DND-41 (cell line): ENCODE data around the gene DOCK6.

Experiments used
- ATAC-seq: fragments of 200-7000 bp; cut with Tn5 transposase; 3 replicates; pipeline ENCODE4 v1.9.1; 2021; ENCODE audit warnings: low read depth; ENCODE audit not compliant: insufficient read depth
- DNase-seq: peaks from one replicate; pipeline ENCODE4 v3.0.0-alpha.2; 2020
- H2AFZ ChIP-seq: 2 replicates; pipeline ENCODE4 v1.6.0; 2012; ENCODE audit warnings: low read depth, low read length
- H3K27ac ChIP-seq: 2 replicates; pipeline ENCODE4 v1.5.1; 2012; ENCODE audit warnings: low read length, inconsistent platforms
- H3K27me3 ChIP-seq: fragments of 200-600 bp; sonication (generic); 2 replicates; pipeline ENCODE4 v1.6.0; 2012; ENCODE audit warnings: low read length, mild to moderate bottlenecking, inconsistent platforms; ENCODE audit not compliant: insufficient read depth, poor library complexity
- H3K36me3 ChIP-seq: 2 replicates; pipeline ENCODE4 v1.5.1; 2012; ENCODE audit warnings: low read length, inconsistent platforms; ENCODE audit not compliant: insufficient read depth
- H3K4me1 ChIP-seq: 2 replicates; pipeline ENCODE4 v1.5.1; 2012; ENCODE audit warnings: mild to moderate bottlenecking, low read length; ENCODE audit not compliant: insufficient read depth
- H3K4me2 ChIP-seq: 2 replicates; pipeline ENCODE4 v1.6.0; 2012; ENCODE audit warnings: mild to moderate bottlenecking, moderate library complexity, low read length, inconsistent platforms; ENCODE audit not compliant: insufficient read depth
- H3K4me3 ChIP-seq, 2 experiments: fragments of 200-600 bp in 1 of 2; shearing (Covaris generic) in 1 of 2; 2 replicates each; pipeline ENCODE4 v1.5.1; 2012 to 2016; ENCODE audit warnings: inconsistent platforms in 2 of 2, low read length in 2 of 2, mild to moderate bottlenecking in 2 of 2, low read depth in 1 of 2, moderate library complexity in 1 of 2
- H3K79me2 ChIP-seq: 2 replicates; pipeline ENCODE4 v1.6.0; 2012; ENCODE audit warnings: low read length, inconsistent platforms; ENCODE audit not compliant: insufficient read depth
- H3K9ac ChIP-seq: 2 replicates; pipeline ENCODE4 v1.6.0; 2012; ENCODE audit warnings: low read depth, mild to moderate bottlenecking, inconsistent platforms, low read length, moderate library complexity
- H3K9me3 ChIP-seq: 2 replicates; pipeline ENCODE4 v1.5.1; 2012; ENCODE audit warnings: low read length, moderate library complexity, mild to moderate bottlenecking, inconsistent platforms; ENCODE audit not compliant: insufficient read depth, severe bottlenecking
- H4K20me1 ChIP-seq: 2 replicates; pipeline ENCODE4 v1.6.0; 2012; ENCODE audit warnings: low read length; ENCODE audit not compliant: insufficient read depth
- EZH2 ChIP-seq: IDR thresholded peaks from 3 replicates; pipeline ENCODE4 v1.6.1; 2012; ENCODE audit warnings: borderline replicate concordance, low read depth, mild to moderate bottlenecking, moderate library complexity, low read length, inconsistent platforms; ENCODE audit not compliant: severe bottlenecking
- TF ChIP-seq, protein P1 (sequence below): IDR thresholded peaks from 2 replicates; pipeline ENCODE4 v1.5.1; 2012; ENCODE audit warnings: borderline replicate concordance, low read length, moderate library complexity, mild to moderate bottlenecking; ENCODE audit not compliant: poor library complexity, severe bottlenecking; ENCODE audit errors: extremely low read depth

The DOCK6 gene

DNA sequence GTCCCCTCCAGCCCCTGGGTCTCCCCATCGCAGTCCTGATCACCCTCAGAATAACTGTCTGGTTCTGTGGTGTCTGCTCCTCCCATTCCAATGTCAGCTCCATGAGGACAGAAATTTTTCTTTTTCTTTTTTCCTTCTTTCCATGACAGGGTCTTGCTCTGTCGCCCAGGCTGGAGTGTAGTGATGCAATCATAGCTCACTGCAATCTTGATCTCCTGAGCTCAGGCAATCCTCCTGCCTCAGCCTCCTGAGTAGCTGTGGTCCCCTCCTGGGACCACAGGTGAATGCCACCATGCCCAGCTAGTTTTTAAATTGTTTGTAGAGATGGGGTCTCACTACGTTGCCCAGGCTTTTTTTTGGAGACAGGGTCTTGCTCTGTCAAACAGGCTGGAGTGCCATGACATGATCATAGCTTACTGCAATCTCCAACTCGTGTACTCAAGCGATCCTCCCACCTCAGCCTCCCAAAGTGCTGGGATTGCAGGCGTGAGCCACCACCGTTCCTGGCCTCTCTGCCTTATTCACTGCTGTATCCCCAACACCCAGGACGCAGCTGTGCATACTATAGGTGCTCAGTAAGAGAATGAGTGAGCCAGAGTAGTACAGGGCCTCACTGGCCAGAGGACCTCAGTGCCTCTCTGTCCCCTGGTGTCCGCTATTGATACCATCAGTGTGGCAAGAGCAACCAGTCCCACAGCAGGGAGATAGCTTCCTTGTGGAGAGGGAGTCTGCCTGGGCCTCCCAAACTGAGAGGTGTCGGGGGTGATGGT is 5.2 kb upstream of the DOCK6 start:
- Histone ChIP-seq H3K27me3 (peaks cover 13% of the 10 kb centered on the region), H3K9me3 (no peaks in the 10 kb centered on the region), H3K79me2 (no peaks in the 10 kb centered on the region), H2AFZ (no peak overlapping the region), H3K4me1 (no peaks in the 10 kb centered on the region), H3K9ac (no peak overlapping the region), H3K36me3 (no peaks in the 10 kb centered on the region), H4K20me1 (peaks cover 7% of the 10 kb centered on the region; the same call in 1 of the 2 replicates), H3K27ac (no peak overlapping the region), H3K4me2 (no peak overlapping the region), H3K4me3 (no peak overlapping the region)
- DNase-seq (no peak), ATAC-seq (no peak)
- TF ChIP-seq, protein P1, sequence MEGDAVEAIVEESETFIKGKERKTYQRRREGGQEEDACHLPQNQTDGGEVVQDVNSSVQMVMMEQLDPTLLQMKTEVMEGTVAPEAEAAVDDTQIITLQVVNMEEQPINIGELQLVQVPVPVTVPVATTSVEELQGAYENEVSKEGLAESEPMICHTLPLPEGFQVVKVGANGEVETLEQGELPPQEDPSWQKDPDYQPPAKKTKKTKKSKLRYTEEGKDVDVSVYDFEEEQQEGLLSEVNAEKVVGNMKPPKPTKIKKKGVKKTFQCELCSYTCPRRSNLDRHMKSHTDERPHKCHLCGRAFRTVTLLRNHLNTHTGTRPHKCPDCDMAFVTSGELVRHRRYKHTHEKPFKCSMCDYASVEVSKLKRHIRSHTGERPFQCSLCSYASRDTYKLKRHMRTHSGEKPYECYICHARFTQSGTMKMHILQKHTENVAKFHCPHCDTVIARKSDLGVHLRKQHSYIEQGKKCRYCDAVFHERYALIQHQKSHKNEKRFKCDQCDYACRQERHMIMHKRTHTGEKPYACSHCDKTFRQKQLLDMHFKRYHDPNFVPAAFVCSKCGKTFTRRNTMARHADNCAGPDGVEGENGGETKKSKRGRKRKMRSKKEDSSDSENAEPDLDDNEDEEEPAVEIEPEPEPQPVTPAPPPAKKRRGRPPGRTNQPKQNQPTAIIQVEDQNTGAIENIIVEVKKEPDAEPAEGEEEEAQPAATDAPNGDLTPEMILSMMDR, result no peak
- TF ChIP-seq EZH2, result no peak

GRCh38 chr19:11265785-11266236 is 3.5 kb upstream of the DOCK6 start:
- peaks cover 13% of the 10 kb centered on the region for H3K27me3 ChIP-seq
- H3K9me3 ChIP-seq, result no peaks in the 10 kb centered on the region
- H3K27ac ChIP-seq, result no peak overlapping the region
- TF ChIP-seq, protein P1, result no peak
- TF ChIP-seq EZH2, result no peak
- ATAC-seq, result no peak
- H3K4me1 ChIP-seq, result no peaks in the 10 kb centered on the region
- H3K36me3 ChIP-seq, result no peaks in the 10 kb centered on the region
- H4K20me1 ChIP-seq, result peaks cover 7% of the 10 kb centered on the region; the same call in 1 of the 2 replicates
- no peak overlapping the region for H3K9ac ChIP-seq
- H3K79me2 ChIP-seq, result no peaks in the 10 kb centered on the region
- H3K4me2 ChIP-seq, result no peak overlapping the region
- H2AFZ ChIP-seq, result no peak overlapping the region
- DNase-seq, result no peak
- no peak overlapping the region for H3K4me3 ChIP-seq

GRCh38 chr19:11265177-11265784 is 3.0 kb upstream of the DOCK6 start:
- Histone ChIP-seq H3K27ac (no peak overlapping the region), H4K20me1 (peaks cover 7% of the 10 kb centered on the region; the same call in 1 of the 2 replicates), H3K79me2 (no peaks in the 10 kb centered on the region), H3K4me3 (no peak overlapping the region), H3K9ac (no peak overlapping the region), H3K4me2 (no peak overlapping the region), H2AFZ (no peak overlapping the region), H3K27me3 (peaks cover 13% of the 10 kb centered on the region), H3K9me3 (no peaks in the 10 kb centered on the region), H3K36me3 (no peaks in the 10 kb centered on the region), H3K4me1 (no peaks in the 10 kb centered on the region)
- no peak for TF ChIP-seq EZH2
- TF ChIP-seq, protein P1, result no peak
- DNase-seq (no peak), ATAC-seq (no peak)
